ENCODE measurements around the gene SMURF1.

Gene SMURF1

DNA sequence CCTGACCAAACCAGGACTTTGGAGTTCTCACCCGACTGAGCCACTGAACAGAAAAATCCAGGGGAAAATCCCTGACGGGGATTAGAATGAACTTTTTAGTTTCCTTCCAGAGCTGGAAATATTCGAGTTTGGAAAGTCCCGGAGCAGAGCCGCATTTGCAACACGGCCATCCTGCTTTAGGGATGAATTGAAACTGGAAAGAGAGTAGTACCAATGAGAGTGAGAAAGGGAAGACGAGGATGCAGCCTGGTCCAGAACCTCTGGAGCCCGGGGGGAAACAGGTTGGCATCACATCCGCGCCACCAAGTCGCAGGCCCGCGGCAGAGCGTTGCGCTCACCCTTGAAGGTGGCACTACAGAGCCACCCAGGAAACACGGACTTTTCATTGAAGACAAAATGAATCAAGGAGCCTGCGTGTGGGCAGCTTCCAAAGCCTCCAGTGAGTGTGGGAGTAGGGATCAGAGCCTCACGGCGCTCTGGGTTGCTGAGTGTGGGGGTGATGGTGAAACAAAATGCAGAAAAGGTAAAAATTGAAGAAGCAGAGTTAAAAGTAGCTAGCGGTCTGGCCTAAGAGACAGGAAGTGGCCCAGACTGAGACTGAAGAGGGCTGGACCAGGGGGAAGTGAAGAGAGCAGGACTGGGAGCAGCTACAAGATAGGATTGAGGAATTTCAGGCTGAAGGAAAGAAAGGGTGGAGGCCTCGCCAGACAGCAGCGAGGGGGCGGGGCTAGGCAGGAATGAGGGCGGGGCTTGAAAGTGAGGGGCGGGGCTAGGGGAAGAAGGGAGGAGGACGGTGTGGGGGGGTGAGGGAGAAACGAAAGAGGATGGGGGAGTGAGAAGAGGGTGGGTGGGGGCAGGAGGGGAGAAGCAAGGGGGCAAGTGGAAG is 1.8 kb downstream of the SMURF1 start:
- no peak for DNase-seq (ENCODE audit: low read depth, low spot score)

DNA sequence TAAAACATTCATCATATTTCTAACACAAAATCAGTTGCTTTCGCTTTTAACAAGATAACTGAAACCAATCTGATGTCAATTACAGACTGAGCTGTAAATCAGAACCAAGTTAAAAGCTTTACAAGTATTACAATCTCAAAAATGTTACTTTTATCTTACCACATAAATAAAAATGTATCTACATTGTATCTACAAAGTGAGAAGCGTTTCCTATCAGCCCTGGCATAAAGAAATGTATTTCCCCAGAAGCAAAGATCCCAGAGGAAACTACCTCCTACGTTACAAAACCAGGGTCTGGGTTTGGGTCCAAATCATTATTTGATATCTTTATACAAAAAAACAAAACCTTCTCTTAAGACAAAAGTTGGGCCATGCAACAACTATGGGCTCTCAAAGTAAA is 2.6 kb downstream of the SMURF1 start:
- DNase-seq (ENCODE audit: low read depth, low spot score): no peak

DNA sequence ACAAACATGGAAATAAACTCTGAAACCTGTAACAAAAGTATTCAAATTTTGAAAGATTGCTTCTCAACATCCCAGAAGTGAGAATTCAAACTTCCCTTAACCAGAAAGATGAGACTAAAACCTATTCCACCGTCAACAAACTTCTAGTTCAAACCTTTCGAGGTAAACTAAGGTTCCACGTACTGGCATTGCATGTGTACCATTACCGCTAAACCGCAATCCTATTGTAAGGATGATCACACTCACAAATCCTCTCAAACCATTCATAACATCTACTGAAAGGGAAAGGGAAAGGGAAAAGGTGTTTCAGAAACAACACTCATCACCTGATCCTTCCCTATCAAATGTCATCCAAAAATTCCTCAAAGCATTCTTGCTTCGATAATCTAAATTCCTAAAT is 3.1 kb downstream of the SMURF1 start:
- DNase-seq (ENCODE audit: low read depth, low spot score): no peak

- no peak for DNase-seq (ENCODE audit: low read depth, low spot score)
These were observed 4.9 kb downstream of the SMURF1 start for GRCh38 chr7:99139036-99139435.

- no peak for DNase-seq (ENCODE audit: low read depth, low spot score)
These were observed 6.3 kb downstream of the SMURF1 start for GRCh38 chr7:99137411-99138180.

DNA sequence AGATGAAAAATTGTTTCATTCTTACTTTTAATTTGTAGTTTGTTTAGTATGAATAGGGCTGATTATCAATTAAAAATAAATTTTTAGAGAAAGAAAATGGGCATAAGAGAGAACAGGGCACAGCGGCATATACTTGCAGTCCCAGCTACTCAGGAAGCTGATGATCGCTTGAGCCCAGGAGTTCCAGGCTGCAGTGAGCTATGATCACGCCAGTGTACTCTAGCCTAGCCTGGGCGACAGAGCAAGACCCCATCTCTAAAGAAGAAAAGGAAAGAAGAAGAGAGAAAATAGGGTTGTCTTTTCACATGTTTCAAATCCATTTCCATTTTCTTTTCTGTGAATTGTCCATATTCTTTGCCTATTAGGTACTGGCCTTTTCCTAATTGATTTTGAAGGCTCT is 8.0 kb downstream of the SMURF1 start:
- no peak for DNase-seq (ENCODE audit: low read depth, low spot score)

DNA sequence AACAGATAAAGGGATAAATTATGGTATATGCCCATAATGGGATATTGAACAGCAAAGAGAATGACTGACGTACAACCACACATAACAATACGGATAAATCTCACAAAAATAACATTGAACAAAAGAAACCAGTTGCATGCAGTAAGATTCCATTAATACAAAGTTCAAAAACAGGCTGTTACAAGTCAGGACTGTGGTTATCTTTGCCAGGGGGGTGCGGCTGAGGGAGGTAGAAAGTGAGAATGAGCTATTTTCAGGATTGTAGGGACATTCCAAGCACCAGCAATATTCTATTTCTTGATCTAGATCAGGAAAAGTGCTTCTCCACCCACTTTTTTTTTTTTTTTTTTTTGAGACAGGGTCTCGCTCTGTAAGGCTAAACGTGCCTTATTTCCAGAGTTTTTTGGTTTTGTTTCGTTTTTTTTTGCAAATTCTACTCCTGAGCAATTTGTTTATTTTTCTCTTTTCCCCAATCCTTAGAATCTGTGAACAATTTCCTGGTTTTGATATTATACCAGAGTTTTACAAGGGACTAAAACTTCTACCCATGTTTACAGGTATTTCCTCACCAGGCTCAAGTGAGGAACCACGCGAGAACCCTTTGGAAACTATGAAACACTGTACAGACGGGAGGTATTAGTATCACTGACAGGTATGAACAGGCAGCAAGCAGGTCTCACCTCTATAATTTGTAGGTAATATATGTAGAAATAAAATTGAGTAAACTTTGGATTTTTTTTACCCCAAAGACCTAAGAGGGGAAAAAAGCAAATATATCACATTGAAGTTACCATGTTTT is 9.9 kb downstream of the SMURF1 start:
- no peak for DNase-seq (ENCODE audit: low read depth, low spot score)

GRCh38 chr7:99132595-99133321 is 11.2 kb downstream of the SMURF1 start:
- DNase-seq (ENCODE audit: low read depth, low spot score): no peak

DNA sequence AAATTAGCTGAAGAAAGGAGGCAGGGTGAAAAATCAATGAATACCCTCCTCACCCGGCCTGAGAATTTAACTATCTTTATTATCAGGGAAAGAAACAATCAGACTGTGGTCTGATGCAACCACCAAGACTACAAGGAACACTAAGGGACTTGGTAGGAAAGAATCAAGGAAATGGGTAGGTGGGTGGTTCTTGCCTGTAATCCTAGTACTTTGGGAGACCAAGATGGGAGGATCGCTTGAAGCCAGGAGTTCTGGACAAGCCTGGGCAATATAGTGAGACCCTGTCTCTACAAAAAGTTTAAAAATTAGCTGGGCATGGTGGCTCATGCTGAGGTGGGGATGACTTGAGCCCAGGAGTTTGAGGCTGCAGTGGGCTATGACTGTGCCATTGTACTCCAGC is 12.6 kb downstream of the SMURF1 start:
- no peak for DNase-seq (ENCODE audit: low read depth, low spot score)

DNA sequence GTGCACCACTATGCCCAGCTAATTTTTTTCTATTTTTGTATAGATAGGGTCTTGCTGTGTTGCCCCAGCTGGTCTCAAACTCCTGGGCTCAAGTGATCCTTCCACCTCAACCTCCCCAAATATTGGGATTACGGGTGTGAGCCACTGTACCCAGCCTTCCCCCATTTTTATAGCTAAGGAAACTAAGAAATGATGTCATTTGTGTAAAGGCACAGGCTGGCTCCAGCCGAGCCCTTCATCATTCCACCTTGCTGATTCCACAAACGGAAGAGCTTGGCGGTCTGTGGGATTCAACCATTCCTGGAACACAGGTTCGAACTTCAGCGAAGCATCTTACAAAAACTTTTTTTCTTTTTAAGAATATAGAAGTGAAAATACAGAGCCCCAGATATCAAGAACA is 14.4 kb downstream of the SMURF1 start:
- no peak for DNase-seq (ENCODE audit: low read depth, low spot score)

- no peak for DNase-seq (ENCODE audit: low read depth, low spot score)
These were observed 14.9 kb downstream of the SMURF1 start for GRCh38 chr7:99129001-99129400.

DNA sequence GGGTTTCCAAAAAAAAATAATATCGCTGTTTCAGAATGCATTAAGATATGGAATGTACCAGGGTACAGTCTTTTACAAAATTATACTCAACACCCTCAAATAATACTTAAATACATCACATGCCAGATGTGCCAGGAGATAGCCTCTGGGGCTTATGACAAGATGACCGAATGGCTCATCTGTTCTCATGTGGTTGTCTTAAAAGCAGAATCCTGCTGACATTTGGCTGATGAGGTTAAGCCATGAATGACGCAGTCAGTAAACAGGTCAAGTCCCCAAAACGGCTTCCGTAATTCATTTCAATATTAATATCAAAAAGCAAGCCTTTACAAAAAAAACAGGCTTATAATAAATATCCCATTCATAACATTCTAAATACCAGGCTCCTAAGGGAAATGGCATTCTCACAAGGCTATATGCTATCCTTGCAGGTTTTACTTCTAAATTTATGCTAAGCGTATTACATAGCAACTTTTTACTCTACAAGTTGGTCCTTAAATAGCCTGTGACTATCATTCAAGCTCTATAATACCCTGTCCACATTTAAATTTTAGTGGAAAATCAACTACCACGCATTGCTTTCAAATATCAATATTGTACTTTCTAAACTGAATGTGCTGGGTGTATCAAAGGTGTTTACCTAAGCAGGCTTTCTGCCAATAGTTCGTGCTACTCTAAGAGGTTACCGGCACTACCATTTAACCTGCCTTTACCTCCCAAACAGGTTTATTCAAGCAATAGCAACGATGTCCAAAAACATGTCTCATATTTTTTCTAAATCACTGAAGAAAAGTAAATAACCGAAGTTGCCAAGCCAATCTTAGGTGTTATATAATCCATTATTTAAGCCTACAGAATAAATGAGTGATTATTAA is 15.6 kb downstream of the SMURF1 start:
- no peak for DNase-seq (ENCODE audit: low read depth, low spot score)

- DNase-seq (ENCODE audit: low read depth, low spot score): no peak
These were observed 16.3 kb downstream of the SMURF1 start for GRCh38 chr7:99127636-99128035.

DNA sequence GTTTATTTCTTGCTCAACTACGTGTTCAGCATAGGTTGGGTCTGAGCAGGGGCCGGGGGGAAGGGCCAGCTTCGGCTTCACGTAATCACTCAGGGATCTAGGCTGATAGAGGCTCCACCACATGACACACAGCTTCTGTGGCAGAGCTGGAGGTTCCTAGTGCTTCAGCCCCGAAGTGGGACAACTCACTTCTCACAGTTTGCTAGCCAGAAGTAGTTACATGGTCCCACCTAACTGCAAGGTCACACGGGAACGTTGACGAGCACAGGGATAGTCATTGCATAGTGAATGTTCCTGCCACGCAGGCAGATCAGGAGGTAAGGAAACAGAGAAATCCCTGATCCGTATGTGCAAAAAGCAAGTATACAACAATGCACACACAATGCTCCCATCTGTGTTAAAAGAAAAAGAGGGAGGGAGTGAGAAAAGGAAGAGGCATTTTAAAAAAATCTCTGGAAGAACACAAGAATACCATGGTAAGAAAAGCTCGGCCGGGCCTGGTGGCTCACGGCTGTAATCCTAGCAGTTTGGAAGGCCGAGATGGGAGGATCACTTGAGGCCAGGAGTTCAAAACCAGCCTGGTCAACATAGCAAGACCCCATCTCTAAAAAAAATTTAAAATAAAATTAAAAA is 16.9 kb downstream of the SMURF1 start:
- no peak for DNase-seq (ENCODE audit: low read depth, low spot score)

DNA sequence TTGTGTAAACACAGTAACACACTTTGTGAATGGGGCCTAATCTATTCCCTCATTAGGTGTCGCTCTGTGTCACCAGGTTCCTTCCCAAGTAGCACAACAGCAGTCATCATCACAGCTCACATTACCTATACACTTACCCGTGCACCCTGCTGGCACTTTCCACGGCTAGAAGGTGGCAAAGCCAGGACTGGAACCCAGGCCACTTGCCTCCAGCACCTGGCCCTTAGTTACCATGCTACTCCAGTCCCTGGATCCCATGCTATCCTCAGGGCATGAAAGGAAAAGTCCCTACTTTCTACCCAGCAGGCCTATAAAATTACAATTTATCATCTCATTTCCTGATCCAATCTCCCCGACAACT is 18.4 kb downstream of the SMURF1 start:
- DNase-seq (ENCODE audit: low read depth, low spot score): no peak

DNA sequence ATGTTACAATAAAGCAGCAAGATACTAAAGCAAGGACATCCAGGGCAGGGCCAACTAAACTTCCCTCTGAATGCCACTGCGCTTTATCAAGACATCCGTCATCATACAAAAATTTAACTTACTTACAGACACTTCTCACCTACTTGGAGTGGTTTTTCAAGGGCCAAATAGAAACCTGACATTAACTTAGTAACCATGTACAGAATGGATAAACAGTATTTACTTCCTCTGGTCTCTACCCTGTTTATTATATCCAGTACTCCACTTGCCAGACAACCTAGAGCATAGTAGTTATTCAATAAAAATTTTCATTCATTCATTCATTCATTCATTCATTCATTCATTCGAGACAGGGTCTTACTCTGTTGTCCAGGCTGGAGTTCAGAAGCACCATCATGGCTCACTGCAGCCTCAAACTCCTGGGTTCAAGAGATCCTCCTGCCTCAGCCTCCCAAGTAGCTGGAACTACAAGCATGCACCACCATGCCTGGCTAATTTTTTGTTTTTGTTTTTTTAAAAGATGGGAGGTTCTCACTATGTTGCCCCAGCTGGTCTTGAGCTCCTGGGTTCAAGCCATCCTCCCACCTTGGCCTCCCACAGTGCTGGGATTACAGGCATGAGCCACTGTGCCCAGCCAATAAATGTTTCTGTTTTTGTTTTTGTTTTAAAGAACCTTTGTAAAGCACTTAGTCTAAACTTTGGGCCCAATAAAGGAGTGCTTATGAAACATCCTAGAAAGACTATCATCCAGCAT is 19.0 kb downstream of the SMURF1 start:
- DNase-seq (ENCODE audit: low read depth, low spot score): no peak

- no peak for DNase-seq (ENCODE audit: low read depth, low spot score)
These were observed 19.7 kb downstream of the SMURF1 start for GRCh38 chr7:99124236-99124635.

GRCh38 chr7:99123571-99124033 is 20.3 kb downstream of the SMURF1 start:
- DNase-seq (ENCODE audit: low read depth, low spot score): no peak

DNA sequence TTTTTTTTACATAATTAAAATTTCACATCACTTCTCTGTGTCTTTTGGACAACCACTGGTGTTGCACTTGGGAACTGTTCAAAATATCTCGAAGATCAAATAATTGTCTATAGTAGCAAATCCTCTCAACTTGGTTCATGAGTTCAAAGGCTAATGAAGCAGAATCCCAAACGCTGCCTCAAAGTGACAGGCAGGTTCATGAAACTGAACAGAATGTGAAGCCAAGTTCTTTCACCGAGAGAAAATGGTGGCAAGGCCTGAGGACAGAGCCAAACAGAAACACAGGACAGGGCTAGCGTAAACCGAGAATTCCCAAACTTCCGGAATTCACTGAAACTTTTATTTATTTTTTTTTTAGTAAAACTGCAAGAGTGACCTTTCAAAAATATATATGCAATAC is 21.1 kb downstream of the SMURF1 start:
- DNase-seq (ENCODE audit: low read depth, low spot score): no peak

Data from smooth muscle cell of the brain vasculature (primary cell).